ENCODE results near the gene ARHGAP31.

ARHGAP31 gene

DNA sequence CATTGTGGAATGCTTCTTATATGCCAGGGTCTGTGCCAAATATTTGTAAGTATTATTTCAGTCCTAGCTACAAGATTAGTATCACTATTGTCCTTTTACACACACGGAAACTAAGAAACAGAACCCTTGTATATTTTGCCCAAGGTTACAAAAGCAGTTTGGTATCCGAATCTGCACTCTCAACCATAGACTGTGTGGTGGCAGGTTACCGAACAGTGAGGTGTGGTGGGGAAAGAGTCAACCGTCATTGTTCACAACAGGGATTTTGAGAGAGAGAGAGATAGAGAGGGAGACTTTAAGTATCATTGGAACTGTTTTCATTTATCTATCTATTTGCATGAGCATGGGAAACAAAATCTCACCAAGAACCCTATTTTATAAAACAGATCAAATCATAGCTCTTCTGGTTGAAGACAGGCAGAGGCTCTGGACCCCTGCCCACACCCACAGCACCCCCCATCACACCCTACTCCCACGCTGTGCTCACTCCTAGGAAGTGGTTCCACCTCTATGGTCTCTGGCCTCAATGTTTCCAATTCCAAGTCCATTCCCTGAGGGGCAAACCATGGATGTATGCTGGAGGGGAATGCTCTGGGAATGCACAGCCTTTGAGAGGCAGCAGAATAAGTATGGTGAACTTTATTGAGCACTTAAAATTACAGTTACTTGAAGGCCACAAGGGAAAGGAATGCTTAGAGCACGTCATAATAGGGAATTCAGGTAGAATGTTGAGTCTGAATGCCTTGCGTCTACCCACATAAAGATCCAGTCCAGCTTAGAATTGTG is 69.0 kb downstream of the ARHGAP31 start:
- no peaks in the 10 kb centered on the region for H3K9me2 ChIP-seq (ENCODE audit: low read depth, low read length)
- H3K9me3 ChIP-seq (ENCODE audit: low read length) = no peaks in the 10 kb centered on the region
- H3K27me3 ChIP-seq (ENCODE audit: insufficient read depth, low read length) = no peaks in the 10 kb centered on the region; the same call in 1 of the 2 replicates
- no peak overlapping the region for H3K9ac ChIP-seq (ENCODE audit: low read length)
- no peak for TF ChIP-seq EZH2 (IDR thresholded peaks at IDR 0.05; ENCODE audit: borderline replicate concordance, low read length)
- TF ChIP-seq, protein P1, sequence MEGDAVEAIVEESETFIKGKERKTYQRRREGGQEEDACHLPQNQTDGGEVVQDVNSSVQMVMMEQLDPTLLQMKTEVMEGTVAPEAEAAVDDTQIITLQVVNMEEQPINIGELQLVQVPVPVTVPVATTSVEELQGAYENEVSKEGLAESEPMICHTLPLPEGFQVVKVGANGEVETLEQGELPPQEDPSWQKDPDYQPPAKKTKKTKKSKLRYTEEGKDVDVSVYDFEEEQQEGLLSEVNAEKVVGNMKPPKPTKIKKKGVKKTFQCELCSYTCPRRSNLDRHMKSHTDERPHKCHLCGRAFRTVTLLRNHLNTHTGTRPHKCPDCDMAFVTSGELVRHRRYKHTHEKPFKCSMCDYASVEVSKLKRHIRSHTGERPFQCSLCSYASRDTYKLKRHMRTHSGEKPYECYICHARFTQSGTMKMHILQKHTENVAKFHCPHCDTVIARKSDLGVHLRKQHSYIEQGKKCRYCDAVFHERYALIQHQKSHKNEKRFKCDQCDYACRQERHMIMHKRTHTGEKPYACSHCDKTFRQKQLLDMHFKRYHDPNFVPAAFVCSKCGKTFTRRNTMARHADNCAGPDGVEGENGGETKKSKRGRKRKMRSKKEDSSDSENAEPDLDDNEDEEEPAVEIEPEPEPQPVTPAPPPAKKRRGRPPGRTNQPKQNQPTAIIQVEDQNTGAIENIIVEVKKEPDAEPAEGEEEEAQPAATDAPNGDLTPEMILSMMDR (IDR thresholded peaks at IDR 0.05; ENCODE audit: low read length) = no peak
- no peak overlapping the region for H3K4me2 ChIP-seq (ENCODE audit: low read length)
- no peaks in the 10 kb centered on the region for H3K4me1 ChIP-seq (ENCODE audit: insufficient read depth, low read length, severe bottlenecking)
- no peak overlapping the region for H3K4me3 ChIP-seq (ENCODE audit: low read depth, low read length, poor library complexity, severe bottlenecking)
- no peaks in the 10 kb centered on the region for H4K20me1 ChIP-seq (ENCODE audit: insufficient read depth, low read length)
- no peak overlapping the region for H3K27ac ChIP-seq (ENCODE audit: low read depth, low read length, poor library complexity, severe bottlenecking)
- no peaks in the 10 kb centered on the region for H3F3A ChIP-seq (ENCODE audit: insufficient read depth, low read length)
- H3K36me3 ChIP-seq (ENCODE audit: insufficient read depth, low read length) = no peaks in the 10 kb centered on the region
- no peaks in the 10 kb centered on the region for H3K79me2 ChIP-seq (ENCODE audit: insufficient read depth, low read length)
- no peak overlapping the region for H2AFZ ChIP-seq (ENCODE audit: low read length)

DNA sequence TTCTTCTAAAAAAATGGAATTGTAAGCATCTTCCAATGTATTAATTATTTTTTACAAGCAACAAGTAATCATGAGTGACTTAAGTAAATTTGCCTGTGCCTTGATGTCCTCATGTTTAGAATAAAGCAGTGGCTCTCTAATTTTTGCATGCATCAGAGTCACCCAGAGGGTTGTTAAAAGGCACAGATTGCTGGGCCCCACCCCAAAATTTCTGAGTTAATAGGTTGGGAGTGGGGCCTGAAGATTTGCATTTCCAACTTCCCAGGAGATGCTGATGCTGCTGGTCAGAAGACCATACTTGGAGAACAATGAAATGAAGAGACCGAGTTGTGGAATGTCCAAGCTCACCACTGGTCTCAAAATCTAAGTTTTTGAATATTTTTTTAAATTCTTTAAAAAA is 70.2 kb downstream of the ARHGAP31 start:
- no peaks in the 10 kb centered on the region for H3K36me3 ChIP-seq (ENCODE audit: insufficient read depth, low read length)
- no peaks in the 10 kb centered on the region for H4K20me1 ChIP-seq (ENCODE audit: insufficient read depth, low read length)
- no peaks in the 10 kb centered on the region for H3K4me1 ChIP-seq (ENCODE audit: insufficient read depth, low read length, severe bottlenecking)
- no peaks in the 10 kb centered on the region for H3K79me2 ChIP-seq (ENCODE audit: insufficient read depth, low read length)
- no peak overlapping the region for H3K9ac ChIP-seq (ENCODE audit: low read length)
- no peak for TF ChIP-seq EZH2 (IDR thresholded peaks at IDR 0.05; ENCODE audit: borderline replicate concordance, low read length)
- TF ChIP-seq, protein P1 (IDR thresholded peaks at IDR 0.05; ENCODE audit: low read length) = no peak
- no peaks in the 10 kb centered on the region; the same call in 1 of the 2 replicates for H3K27me3 ChIP-seq (ENCODE audit: insufficient read depth, low read length)
- H3K4me2 ChIP-seq (ENCODE audit: low read length) = no peak overlapping the region
- no peak overlapping the region for H3K27ac ChIP-seq (ENCODE audit: low read depth, low read length, poor library complexity, severe bottlenecking)
- no peaks in the 10 kb centered on the region for H3K9me2 ChIP-seq (ENCODE audit: low read depth, low read length)
- H3K4me3 ChIP-seq (ENCODE audit: low read depth, low read length, poor library complexity, severe bottlenecking) = no peak overlapping the region
- H3K9me3 ChIP-seq (ENCODE audit: low read length) = no peaks in the 10 kb centered on the region
- no peaks in the 10 kb centered on the region for H3F3A ChIP-seq (ENCODE audit: insufficient read depth, low read length)
- H2AFZ ChIP-seq (ENCODE audit: low read length) = no peak overlapping the region

DNA sequence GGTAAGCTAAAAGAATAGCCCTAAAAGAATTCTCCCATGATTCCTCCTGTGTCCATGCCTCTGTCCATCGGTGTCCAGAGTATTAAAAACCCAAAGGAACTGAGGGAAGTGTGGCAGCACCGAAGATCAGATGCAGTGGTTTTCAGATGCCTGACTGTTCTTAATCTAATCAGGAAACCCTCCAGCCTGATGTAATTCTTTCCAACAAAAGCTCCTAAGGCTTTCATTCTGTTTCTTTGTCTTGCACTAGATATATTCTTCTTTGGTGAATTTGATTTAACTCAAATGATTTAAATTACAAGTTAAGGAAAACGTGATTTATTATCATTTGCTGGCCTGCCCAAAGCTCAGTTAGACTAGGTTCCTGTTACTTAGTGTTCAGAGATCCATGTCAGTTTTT is 71.2 kb downstream of the ARHGAP31 start:
- H3K4me1 ChIP-seq (ENCODE audit: insufficient read depth, low read length, severe bottlenecking) = no peaks in the 10 kb centered on the region
- no peak overlapping the region for H2AFZ ChIP-seq (ENCODE audit: low read length)
- no peaks in the 10 kb centered on the region for H3K79me2 ChIP-seq (ENCODE audit: insufficient read depth, low read length)
- H4K20me1 ChIP-seq (ENCODE audit: insufficient read depth, low read length) = no peaks in the 10 kb centered on the region
- no peaks in the 10 kb centered on the region; the same call in 1 of the 2 replicates for H3K27me3 ChIP-seq (ENCODE audit: insufficient read depth, low read length)
- H3K36me3 ChIP-seq (ENCODE audit: insufficient read depth, low read length) = no peaks in the 10 kb centered on the region
- no peaks in the 10 kb centered on the region for H3K9me2 ChIP-seq (ENCODE audit: low read depth, low read length)
- TF ChIP-seq, protein P1 (IDR thresholded peaks at IDR 0.05; ENCODE audit: low read length) = no peak
- no peak for TF ChIP-seq EZH2 (IDR thresholded peaks at IDR 0.05; ENCODE audit: borderline replicate concordance, low read length)
- no peak overlapping the region for H3K27ac ChIP-seq (ENCODE audit: low read depth, low read length, poor library complexity, severe bottlenecking)
- no peaks in the 10 kb centered on the region for H3F3A ChIP-seq (ENCODE audit: insufficient read depth, low read length)
- no peak overlapping the region for H3K4me3 ChIP-seq (ENCODE audit: low read depth, low read length, poor library complexity, severe bottlenecking)
- no peak overlapping the region for H3K4me2 ChIP-seq (ENCODE audit: low read length)
- H3K9ac ChIP-seq (ENCODE audit: low read length) = no peak overlapping the region
- no peaks in the 10 kb centered on the region for H3K9me3 ChIP-seq (ENCODE audit: low read length)
